IPS-NIHi11 (cell line): ENCODE data around the gene SHC4.

Experiments used
- DNase-seq: peaks from one replicate; pipeline ENCODE4 v3.0.0; 2012; ENCODE audit warnings: mixed read lengths, low spot score

The SHC4 gene

DNA sequence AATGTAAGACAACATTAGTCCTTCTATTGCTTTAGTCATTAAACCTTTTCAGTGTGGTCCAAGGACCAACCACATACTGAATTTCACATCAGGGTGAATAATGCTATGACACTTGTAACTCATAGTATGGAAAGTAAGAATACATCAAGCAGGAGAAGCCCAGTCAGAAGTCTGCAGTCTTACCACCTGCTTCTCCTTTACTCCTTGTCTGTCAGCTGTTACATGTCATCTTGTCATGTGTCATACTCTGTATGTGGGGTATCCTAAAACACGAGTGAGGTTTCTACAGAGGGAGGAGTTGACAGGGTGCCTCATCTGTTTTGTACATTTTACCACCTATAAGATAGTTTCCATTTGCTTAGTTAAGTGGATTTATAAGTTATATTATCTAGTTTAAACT lies 118.6 kb downstream of the SHC4 start:
- no peak for DNase-seq

- no peak for DNase-seq
Observed at GRCh38 chr15:48842501-48842900, 121.2 kb downstream of the SHC4 start.

GRCh38 chr15:48834756-48835155 lies 129.0 kb downstream of the SHC4 start:
- no peak for DNase-seq

DNA sequence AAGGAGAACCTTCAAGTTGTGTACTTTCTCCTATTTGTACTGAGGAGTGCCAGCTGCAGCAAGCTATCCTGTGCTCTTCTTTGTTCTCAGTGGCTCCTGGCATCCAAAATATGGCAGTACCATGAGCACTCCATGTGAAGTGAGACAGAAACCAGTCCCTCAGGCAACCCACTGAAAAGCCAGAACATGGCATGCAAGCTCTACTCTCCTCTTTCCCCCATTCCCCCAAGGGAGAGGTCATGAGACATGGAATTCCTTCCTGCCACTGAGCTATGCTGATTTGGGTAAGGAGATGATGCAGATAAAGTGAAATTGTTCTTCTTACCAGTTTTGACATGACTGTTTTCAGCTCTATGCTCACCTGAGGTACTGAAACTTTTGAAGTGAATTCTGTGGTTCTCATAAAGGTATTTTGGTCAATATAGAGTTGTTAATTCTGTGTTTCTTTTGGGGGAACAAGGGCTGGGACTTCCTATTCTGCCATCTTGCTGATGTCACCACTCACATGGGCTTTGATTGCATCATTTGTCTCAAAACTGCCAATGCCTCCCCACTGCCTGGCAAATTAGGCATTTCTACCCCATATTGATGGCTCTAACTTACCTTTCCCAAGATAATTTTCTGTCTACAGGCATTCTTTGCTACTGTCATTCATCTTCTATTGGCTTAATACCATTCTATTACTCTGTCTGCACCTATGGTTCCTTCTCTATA lies 130.0 kb downstream of the SHC4 start:
- no peak for DNase-seq

- no peak for DNase-seq
Observed at GRCh38 chr15:48832648-48833047, 131.1 kb downstream of the SHC4 start.

DNA sequence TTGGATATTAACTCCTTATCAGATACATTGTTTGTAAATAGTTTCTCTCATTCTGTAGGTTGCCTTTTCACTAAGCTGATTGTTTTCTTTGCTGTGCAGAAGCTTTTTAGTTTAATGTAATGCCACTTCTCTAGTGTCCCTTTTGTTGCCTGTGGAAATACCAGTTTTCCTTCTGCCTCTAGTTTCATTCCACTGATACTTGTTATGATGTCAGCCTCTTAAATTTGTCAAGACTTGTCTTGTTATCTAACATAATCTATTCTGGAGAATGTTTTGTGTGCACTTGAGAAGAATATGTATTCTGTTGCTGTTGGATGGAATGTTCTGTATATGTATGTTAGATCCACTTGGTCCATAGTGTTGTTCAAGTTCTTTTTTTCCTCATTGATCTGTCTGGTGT lies 134.8 kb downstream of the SHC4 start:
- DNase-seq: no peak

DNA sequence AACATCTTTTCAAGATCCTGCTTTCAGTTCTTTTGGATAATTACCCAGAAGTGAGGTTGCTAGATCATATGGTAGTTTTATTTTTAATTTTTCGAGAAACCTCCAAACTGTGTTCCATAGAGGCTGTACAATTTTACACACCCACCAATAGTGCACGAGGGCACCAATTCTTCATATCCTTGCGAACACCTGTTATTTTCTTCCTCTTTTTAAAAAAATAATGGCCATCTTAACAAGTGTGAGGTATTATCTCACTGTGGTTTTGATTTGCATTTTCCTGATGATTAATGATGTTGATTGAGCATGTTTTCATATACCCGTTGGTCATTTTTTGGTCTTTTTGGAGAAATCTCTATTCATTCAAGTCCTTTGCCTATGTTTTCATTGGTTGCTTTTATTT lies 135.2 kb downstream of the SHC4 start:
- no peak for DNase-seq

DNA sequence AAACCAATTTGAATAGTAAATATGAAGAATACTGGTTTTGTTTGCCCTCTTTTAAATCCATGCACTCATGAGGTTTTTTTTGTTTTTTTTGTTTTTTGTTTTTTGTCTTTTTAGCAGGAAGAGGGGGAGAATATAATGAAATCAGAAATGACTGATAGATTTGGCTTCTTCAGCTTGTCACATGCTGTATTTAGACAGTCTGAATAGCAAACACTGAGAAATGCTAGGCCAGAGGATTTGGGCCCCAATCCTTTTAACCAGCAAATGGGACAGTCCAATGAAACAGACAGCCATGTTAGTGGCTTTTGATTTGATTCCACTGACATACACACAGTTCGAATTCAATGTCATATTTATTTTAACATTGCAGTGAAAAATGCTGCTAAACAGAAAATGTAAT lies 138.6 kb downstream of the SHC4 start:
- no peak for DNase-seq

DNA sequence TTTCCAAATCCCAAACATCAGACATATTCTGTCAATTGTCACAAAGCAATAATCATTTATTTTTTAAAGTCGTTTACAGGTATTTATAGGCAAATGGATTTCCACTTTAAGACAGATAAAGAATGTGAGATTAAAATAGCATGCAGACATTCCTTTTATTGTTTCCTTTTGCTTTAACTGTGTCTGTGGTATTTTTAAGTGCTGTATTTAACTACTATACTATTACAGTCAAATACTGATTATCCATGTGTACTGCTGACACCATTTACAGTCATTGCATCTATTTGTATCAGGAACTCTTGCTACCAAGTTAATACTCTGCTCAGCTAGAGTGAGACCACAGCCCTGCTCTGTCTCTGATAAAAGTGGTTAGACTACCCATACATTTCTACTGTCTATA lies 140.0 kb downstream of the SHC4 start:
- no peak for DNase-seq

DNA sequence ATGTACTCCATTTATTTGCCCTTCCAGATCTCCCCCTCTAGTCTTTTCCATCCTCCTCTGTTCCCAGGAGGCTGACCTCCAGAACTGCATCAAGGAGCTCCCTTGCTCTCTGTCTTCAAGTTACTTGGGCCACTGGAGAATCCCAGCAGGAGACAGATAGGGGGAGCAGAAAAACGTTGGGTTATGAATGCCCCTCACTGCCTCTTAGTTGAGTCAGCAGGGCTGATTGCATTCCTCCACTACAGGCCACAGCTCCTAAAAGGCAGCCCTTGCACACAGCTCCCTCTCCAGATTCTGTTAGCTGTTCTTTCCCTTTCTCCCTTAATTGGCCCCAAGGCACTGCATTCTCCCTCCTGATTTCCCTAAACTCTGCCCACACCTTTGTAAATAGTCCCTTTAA lies 140.5 kb downstream of the SHC4 start:
- peak; percentile 26 for DNase-seq

DNA sequence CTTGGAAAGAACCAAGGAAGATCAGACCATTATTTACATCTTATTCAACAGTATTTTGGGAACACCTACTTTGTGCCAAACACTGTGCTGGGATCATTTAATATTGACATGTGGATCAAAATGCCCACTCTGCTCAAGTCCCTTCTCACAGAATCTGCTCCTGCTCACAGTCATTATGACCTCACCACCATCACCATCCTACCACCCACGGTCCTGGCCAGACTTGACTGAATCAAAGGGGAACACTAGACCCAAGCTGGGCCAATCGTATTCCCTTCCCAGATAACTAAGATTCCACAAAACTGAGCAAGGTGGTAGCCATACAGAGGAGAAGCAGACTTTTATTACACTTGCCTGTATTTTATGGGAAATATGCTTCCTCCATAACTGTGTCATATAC lies 149.4 kb downstream of the SHC4 start:
- DNase-seq: no peak

GRCh38 chr15:48811325-48811958 lies 152.3 kb downstream of the SHC4 start:
- DNase-seq: no peak

DNA sequence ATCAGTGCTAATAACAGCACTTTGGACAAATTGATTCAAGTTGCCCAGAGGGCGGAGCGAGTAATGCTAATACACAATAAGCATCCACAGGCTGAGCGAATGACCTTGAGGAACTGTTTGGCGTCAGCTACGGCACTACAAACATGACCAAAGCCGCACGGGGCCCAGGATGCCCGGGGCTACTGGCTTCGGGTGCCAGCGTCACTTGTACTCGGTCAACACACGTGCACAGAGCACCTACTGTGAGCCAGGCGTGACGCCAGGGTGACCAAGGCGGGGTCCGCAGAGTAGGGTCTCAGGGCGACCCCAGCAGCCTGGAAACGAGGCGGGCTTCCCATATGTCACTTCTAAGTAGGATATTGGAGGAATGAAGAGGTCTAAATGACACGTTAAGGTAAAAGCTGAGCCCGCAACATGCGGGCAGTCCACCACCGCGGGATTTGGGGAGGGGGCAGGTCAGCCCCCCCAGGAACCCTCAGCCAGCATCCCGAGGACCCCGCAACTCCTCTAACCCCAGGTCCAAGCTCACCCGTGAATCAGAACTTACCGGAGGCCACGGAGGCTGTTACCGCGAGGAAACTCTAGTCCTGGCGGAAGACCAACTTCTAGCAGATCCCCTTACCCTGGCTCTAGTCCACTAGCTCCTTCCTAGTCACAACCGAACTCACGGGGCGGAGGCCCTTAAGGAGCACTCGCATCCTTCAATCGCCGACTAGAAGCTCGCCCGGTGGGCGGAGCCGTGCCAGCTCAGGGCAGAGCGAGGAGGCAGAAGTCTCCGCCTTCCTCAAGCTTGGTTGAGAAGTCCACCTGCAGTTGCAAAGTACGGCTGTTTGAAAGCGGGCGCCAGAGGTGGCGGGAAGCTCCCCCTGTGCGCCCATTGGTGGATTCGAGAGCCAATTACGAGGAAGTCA lies 153.1 kb downstream of the SHC4 start, which contains the start of gene CEP152:
Gene CEP152 (minus strand): TSS at position 656 of the 911 bp plus-strand sequence. CDS start 5,420 bp downstream, outside the sequence.
- DNase-seq: peak; percentile 90

DNA sequence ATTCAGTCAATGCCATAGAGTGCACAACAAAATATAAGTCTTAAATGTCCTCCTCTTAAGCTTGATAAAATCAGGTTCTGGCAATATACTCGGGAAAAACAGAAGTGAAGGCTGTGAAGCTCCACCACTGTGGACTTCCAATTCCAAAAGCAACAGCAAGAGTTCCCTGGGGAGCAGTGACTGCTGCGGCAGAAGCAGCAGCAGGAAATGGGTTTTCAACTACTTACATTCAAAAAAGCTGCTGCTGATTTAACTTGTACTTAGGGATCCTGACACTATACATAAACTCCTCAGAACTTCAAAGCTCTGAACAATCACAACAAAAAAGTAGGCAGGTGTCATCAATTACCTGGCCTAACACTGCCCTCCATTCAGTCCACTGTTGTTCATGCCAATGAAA lies 157.6 kb downstream of the SHC4 start:
- DNase-seq: no peak

GRCh38 chr15:48805591-48805990 lies 158.1 kb downstream of the SHC4 start:
- DNase-seq: no peak

GRCh38 chr15:48803877-48804276 lies 159.8 kb downstream of the SHC4 start:
- DNase-seq: no peak

GRCh38 chr15:48802867-48803266 lies 160.9 kb downstream of the SHC4 start:
- no peak for DNase-seq

DNA sequence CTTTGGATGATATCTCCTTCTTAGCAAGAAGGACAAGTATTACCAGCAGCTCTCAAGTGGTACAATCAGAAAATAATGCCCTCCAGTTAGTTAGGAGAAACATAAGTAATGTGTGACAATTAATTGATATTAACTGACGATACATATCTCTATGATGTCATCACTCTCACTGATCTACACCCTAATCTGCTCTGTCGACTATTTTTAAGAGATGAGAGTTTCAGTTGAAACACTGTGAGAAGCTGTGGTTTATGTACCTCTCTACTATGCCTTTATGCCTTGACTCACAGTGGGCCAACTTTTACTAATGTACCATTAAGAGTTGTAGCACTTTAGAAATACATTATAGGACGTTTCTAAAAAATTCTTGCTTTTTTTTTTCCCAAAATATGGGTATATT lies 161.5 kb downstream of the SHC4 start:
- DNase-seq: no peak

DNA sequence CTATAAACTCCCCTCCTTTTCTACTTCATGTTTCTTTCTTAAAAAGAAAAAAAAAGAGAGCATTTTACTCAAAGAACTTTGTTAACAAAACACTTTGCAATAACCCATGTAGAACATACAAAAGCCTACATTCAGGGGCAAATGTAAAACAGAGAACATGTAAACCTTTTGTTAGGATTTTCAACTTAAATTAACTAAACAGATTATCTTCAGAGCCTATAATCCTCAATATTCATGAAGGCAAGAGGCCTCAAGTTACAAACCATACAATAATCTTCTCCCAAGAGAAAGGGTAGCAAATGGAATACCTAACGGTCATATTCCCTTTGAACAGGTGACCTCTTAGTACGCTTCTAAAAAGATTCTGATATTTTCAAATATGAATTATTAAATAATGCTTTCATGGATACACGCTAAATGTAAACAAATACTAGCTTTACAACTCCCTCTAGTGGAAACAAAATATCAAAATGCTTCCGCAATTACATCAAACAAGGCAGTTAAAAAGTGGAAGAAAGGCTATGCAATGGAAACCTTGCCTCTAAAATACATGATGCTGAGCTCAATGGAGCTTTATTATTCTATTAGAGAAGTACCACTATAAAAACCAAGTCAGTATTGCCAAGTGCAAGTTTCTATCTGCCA lies 162.8 kb downstream of the SHC4 start:
- DNase-seq: no peak

DNA sequence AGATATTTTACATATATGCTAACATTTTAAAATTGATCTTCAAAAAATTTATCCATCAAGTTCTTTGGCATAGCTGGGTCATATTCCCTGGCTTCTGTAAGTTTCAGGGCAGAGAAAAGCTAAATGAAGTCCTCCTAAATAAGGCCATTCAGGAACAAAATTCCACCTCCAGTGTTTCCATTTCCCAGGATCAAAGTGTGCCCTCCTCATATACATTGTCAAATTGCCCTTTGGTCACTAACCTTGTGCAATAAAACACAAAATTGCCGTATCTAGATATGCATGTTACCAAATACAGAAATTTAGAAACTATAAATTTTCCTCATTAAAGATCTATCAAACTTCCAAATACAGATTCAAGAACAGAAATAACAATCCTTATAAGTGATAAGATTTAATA lies 163.5 kb downstream of the SHC4 start:
- DNase-seq: no peak

DNA sequence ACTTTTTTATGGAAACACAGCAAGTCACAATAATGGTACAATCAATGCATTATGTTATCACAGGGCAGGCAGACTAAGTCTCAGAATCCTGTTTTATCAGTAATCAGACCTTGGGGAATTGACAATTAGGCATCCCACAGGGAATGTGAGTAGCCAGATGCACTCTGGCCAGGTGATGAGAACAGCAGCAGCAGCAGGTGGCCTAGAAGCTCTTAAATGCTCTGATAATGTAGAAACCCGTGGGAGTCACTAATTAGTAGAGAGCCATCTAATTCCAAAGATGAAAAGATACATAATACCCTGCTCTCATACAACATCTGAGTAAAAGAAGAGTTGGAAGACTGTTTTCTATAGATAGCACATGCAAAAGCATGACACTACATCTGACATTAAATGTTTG lies 165.4 kb downstream of the SHC4 start:
- peak; percentile 29 for DNase-seq

GRCh38 chr15:48796930-48797329 lies 166.8 kb downstream of the SHC4 start:
- no peak for DNase-seq
